Uterus (tissue), 4 donors: ENCODE results near the gene ARHGAP10. TPM values are rescaled to one million over a fixed set of nuclear protein-coding genes. Genes with fewer than 3 reads are reported as not detected.

Experiments
- DNase-seq, 2 donors: peaks; one replicate each; pipeline ENCODE4 v3.0.0-alpha.2; 2019 to 2020
- H3K27ac ChIP-seq, 2 donors: fragments of 200-600 bp; sonication (generic); 1 replicate in 1 of 2; 2 replicates in 1 of 2; pipeline ENCODE4 v1.5.1; 2016 to 2018
- H3K27me3 ChIP-seq, 2 donors: fragments of 200-600 bp; sonication (generic); one replicate each; pipeline ENCODE4 v1.5.1; 2018 to 2019; ENCODE audit warnings: control low read depth in 1 of 2
- H3K36me3 ChIP-seq, 2 donors: fragments of 200-600 bp; sonication (generic); one replicate each; pipeline ENCODE4 v1.5.1; 2019; ENCODE audit warnings: control low read depth in 1 of 2
- H3K4me1 ChIP-seq, 2 donors: fragments of 200-600 bp; sonication (generic); one replicate each; pipeline ENCODE4 v1.5.1; 2018 to 2019; ENCODE audit warnings: control low read depth in 1 of 2
- H3K4me3 ChIP-seq, 2 donors: fragments of 200-600 bp; sonication (generic); 1 replicate in 1 of 2; 2 replicates in 1 of 2; pipeline ENCODE4 v1.5.1; 2018 to 2019; ENCODE audit warnings: mild to moderate bottlenecking in 1 of 2
- H3K9me3 ChIP-seq, 2 donors: fragments of 200-600 bp; sonication (generic); one replicate each; pipeline ENCODE4 v1.5.1; 2019; ENCODE audit warnings: control low read depth in 1 of 2
- POLR2A ChIP-seq, 2 donors: fragments of 450-650 bp; IDR thresholded peaks; one replicate each; pipeline ENCODE4 v1.6.1; 2016; ENCODE audit warnings: antibody characterized with exemption in 2 of 2, mild to moderate bottlenecking in 1 of 2, moderate library complexity in 1 of 2
- intact Hi-C: fragments of 100-400 bp; cut with DNase I; formaldehyde crosslinking; loops from one replicate; pipeline ENCODE4 v1.15.1; 2023; ENCODE audit warnings: low total_unique reads
- total RNA-seq, 4 donors: library from RNA; depleted of rRNA in 3 of 4; stranded (reverse); fragments of >200 nt in 3 of 4; gene quantifications; one replicate each; pipeline versions ENCODE4 v1.1.0 to v1.2.4, GENCODE V29; 2014 to 2023
- TF ChIP-seq, protein P1 (sequence below), 4 experiments: fragments of 200-600 bp in 2 of 4; fragments of 450-650 bp in 2 of 4; sonication (generic) in 2 of 4; IDR thresholded peaks; one replicate each; pipeline ENCODE4 v1.5.1; 2016 to 2019; ENCODE audit warnings: antibody characterized with exemption in 4 of 4, mild to moderate bottlenecking in 2 of 4, moderate library complexity in 1 of 4
- donor health status: DM: yes; HTN: yes; CAD: no.

The ARHGAP10 gene
- total RNA-seq, 4 donors from 2014 or later, result 25.1 to 94.4 (median 54.4) TPM

DNA sequence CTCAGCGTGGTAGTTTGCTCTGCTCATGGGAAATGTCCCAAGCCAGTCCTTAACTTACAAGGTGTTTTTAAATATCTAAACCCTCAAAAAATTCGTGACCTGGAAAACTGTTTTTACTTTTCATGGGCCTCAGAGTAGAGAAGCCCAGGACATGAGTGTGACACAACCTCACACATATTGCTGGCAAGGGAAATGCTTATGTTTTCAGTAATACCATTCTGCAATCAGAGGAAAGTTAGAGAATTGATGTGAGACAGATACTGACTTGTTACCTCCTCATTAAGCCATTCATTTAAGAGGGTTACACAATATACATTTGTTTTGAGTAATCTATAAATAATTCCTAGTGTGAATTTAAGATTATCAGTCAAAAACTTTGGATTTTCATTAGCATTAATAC lies 209.5 kb downstream of the ARHGAP10 start:
- Histone ChIP-seq H3K27ac (no peak overlapping the region), H3K36me3 (no peaks in the 10 kb centered on the region), H3K4me3 (no peak overlapping the region), H3K27me3 (no peaks in the 10 kb centered on the region), H3K4me1 (no peaks in the 10 kb centered on the region), H3K9me3 (no peaks in the 10 kb centered on the region)
- no peak for DNase-seq
- intact Hi-C loops, result no loop called here
- TF ChIP-seq, protein P1, sequence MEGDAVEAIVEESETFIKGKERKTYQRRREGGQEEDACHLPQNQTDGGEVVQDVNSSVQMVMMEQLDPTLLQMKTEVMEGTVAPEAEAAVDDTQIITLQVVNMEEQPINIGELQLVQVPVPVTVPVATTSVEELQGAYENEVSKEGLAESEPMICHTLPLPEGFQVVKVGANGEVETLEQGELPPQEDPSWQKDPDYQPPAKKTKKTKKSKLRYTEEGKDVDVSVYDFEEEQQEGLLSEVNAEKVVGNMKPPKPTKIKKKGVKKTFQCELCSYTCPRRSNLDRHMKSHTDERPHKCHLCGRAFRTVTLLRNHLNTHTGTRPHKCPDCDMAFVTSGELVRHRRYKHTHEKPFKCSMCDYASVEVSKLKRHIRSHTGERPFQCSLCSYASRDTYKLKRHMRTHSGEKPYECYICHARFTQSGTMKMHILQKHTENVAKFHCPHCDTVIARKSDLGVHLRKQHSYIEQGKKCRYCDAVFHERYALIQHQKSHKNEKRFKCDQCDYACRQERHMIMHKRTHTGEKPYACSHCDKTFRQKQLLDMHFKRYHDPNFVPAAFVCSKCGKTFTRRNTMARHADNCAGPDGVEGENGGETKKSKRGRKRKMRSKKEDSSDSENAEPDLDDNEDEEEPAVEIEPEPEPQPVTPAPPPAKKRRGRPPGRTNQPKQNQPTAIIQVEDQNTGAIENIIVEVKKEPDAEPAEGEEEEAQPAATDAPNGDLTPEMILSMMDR (IDR thresholded peaks at IDR 0.05), result no peak
- TF ChIP-seq POLR2A (IDR thresholded peaks at IDR 0.05), result no peak

DNA sequence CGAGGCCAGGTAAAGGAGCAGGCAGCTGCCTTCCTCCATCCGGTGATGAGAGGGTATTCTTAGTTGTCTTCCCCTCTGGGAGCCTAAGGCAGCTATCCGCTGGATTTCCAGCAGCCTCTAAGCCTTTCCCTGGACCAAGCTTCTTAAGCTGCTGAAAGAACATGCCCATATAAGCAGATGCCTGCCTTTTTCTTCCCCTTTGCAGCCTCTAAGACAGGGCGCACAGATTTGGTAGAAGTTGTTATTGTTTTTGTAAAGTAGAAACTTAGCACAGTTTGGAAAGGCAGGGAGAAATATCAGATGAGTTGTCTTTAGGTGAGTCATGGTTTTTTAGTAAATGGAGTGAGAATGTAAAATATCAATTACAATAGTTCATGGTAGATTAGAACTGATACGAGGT lies 210.8 kb downstream of the ARHGAP10 start:
- intact Hi-C loops, result no loop called here
- DNase-seq, result no peak
- H3K4me3 ChIP-seq, result no peak overlapping the region
- no peak overlapping the region for H3K27ac ChIP-seq
- TF ChIP-seq, protein P1 (IDR thresholded peaks at IDR 0.05), result no peak
- TF ChIP-seq POLR2A (IDR thresholded peaks at IDR 0.05), result no peak
- H3K27me3 ChIP-seq, result no peaks in the 10 kb centered on the region
- no peaks in the 10 kb centered on the region for H3K4me1 ChIP-seq
- H3K9me3 ChIP-seq, result no peaks in the 10 kb centered on the region
- no peaks in the 10 kb centered on the region for H3K36me3 ChIP-seq

DNA sequence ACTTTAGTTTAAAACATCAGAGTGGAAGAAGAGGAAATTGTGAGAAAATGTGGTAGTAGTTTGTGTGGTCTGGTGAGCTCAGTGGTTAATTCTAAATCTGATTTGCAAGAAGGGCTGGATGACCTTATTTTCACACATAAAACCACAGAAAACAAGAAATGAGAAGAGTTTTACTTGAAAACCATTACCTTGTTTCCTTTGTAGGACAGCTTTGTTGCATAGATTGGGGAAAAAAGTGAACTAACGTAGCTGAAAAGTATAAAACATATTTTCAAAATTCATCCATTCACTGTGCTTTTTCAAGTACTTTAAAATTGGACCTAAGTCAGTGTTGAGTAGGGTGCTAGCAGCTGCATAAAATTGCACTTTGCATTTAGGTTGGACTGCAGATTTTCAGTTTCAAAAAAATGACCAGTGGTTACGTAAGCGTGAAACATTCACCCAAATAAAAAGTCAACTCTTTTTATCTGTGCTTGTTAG lies 211.3 kb downstream of the ARHGAP10 start:
- no peak for DNase-seq
- Histone ChIP-seq H3K4me3 (no peak overlapping the region), H3K9me3 (no peaks in the 10 kb centered on the region), H3K27ac (no peak overlapping the region), H3K27me3 (no peaks in the 10 kb centered on the region), H3K4me1 (no peaks in the 10 kb centered on the region), H3K36me3 (no peaks in the 10 kb centered on the region)
- TF ChIP-seq POLR2A (IDR thresholded peaks at IDR 0.05), result no peak
- TF ChIP-seq, protein P1 (IDR thresholded peaks at IDR 0.05), result no peak
- intact Hi-C loops, result no loop called here

DNA sequence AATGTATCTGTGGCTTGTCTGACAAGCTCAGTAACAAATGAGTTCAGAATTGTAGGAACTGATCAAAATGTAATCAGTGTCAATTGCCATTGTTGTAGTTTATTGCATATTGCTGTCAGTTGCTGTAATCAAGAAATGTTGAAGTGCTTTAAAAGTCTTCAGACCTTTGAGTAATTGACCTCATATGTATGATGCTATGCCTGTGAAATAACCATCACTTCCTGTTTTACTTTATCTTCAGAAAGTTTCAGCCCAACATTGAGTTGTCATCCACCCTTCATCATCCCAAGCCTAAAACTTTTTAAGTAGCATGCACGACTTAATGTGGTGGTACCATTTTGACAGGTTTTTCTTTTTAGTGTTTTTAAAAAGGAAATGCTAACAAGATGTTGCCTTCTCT lies 212.4 kb downstream of the ARHGAP10 start:
- Histone ChIP-seq H3K4me3 (no peak overlapping the region), H3K36me3 (no peaks in the 10 kb centered on the region), H3K4me1 (no peaks in the 10 kb centered on the region), H3K27me3 (no peaks in the 10 kb centered on the region), H3K27ac (no peak overlapping the region), H3K9me3 (no peaks in the 10 kb centered on the region)
- no peak for DNase-seq
- intact Hi-C loops, result no loop called here
- no peak for TF ChIP-seq POLR2A (IDR thresholded peaks at IDR 0.05)

DNA sequence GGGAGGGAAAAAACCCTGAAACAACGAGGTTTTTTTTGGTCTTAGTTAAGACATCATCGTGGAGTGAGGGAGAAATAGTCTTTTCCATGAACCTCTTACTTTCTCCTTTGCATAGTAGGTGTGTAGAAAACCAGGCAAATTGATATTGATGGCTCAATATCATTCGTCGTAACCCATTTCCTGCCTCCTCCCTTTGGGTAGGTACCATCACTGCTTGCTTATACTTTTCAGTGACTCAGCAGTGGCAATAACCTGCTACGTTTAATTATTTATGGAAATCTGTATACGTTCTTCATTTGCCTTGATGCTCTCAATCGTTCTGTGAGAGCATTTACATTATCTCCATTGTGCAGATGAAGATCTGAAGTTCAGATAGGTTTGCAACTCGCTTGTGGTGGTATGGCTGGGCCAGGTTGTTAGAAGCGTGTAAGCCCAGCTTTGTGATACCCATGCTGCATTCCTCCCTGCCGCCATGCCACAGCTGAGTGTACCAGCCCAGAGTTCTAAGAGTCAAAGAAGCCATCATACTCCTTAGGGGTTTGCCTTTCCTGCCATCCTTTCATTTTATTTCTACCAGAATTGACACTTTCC lies 212.9 kb downstream of the ARHGAP10 start:
- Histone ChIP-seq H3K27me3 (no peaks in the 10 kb centered on the region), H3K27ac (no peak overlapping the region), H3K36me3 (no peaks in the 10 kb centered on the region), H3K9me3 (no peaks in the 10 kb centered on the region), H3K4me3 (no peak overlapping the region), H3K4me1 (no peaks in the 10 kb centered on the region)
- intact Hi-C loops, result no loop called here
- DNase-seq, result no peak
- no peak for TF ChIP-seq POLR2A (IDR thresholded peaks at IDR 0.05)
- TF ChIP-seq, protein P1 (IDR thresholded peaks at IDR 0.05), result no peak

DNA sequence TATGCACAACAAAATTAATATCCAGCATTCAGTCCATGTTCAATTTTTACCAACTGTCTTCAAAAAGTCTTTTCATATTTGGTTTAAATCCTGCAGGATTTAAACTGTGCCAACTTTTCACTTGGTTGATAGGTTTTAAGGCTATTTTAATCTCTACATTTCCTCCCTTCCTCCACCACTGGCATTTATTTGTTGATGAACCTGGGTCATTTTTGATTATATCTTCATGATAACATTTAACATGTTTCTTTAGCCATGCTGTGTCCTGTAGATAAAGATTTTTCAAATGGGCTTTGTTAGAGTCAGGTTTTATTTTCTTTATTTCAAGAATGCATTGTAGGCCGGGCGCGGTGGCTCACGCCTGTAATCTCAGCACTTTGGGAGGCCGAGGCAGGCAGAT lies 216.4 kb downstream of the ARHGAP10 start:
- TF ChIP-seq POLR2A (IDR thresholded peaks at IDR 0.05), result no peak
- TF ChIP-seq, protein P1 (IDR thresholded peaks at IDR 0.05), result no peak
- no peaks in the 10 kb centered on the region for H3K36me3 ChIP-seq
- intact Hi-C loops, result no loop called here

More for the DNA sequence above, 216.4 kb downstream of the ARHGAP10 start:
- no peaks in the 10 kb centered on the region for H3K4me1 ChIP-seq
- no peak for DNase-seq
- H3K9me3 ChIP-seq, result no peaks in the 10 kb centered on the region
- H3K4me3 ChIP-seq, result no peak overlapping the region
- H3K27me3 ChIP-seq, result no peaks in the 10 kb centered on the region
- no peak overlapping the region for H3K27ac ChIP-seq
